GM23248 (cell line): ENCODE measurements around the gene PHF12. TPM values are rescaled to one million over a fixed set of nuclear protein-coding genes. Genes with fewer than 3 reads are reported as not detected.
A peak's percentile ranks its signal among the peaks of the same experiment; 100 is the strongest.

ENCODE experiments used
- DNase-seq: peaks from one replicate; pipeline ENCODE4 v3.0.0-alpha.2; 2015
- H2AFZ ChIP-seq: fragments of 200-600 bp; sonication (generic); 2 replicates; pipeline ENCODE4 v1.6.1; 2016; ENCODE audit warnings: antibody characterized with exemption
- H3F3A ChIP-seq: fragments of 200-600 bp; sonication (generic); 2 replicates; pipeline ENCODE4 v1.6.1; 2016; ENCODE audit warnings: mild to moderate bottlenecking, antibody characterized with exemption, mixed run types; ENCODE audit not compliant: insufficient read depth
- H3K27ac ChIP-seq: fragments of 200-600 bp; sonication (generic); 2 replicates; pipeline ENCODE4 v1.5.1; 2016; ENCODE audit warnings: mild to moderate bottlenecking
- H3K27me3 ChIP-seq: fragments of 200-600 bp; sonication (generic); replicated peaks from 2 replicates; pipeline ENCODE4 v1.6.1; 2016; ENCODE audit warnings: mild to moderate bottlenecking; ENCODE audit not compliant: insufficient read depth
- H3K36me3 ChIP-seq: fragments of 200-600 bp; sonication (generic); 2 replicates; pipeline ENCODE4 v1.6.1; 2016; ENCODE audit warnings: low read depth, mild to moderate bottlenecking
- H3K4me1 ChIP-seq: fragments of 200-600 bp; sonication (generic); 2 replicates; pipeline ENCODE4 v1.6.1; 2016; ENCODE audit warnings: mild to moderate bottlenecking; ENCODE audit not compliant: insufficient read depth
- H3K4me2 ChIP-seq: fragments of 200-600 bp; sonication (generic); one replicate; pipeline ENCODE4 v1.6.1; 2016; ENCODE audit warnings: mild to moderate bottlenecking; ENCODE audit not compliant: unreplicated experiment
- H3K4me3 ChIP-seq: fragments of 200-600 bp; sonication (generic); 2 replicates; pipeline ENCODE4 v1.5.1; 2016; ENCODE audit warnings: mild to moderate bottlenecking
- H3K79me2 ChIP-seq: fragments of 200-600 bp; sonication (generic); 2 replicates; pipeline ENCODE4 v1.6.1; 2016; ENCODE audit warnings: mild to moderate bottlenecking; ENCODE audit not compliant: insufficient read depth
- H3K9ac ChIP-seq: fragments of 200-600 bp; sonication (generic); 2 replicates; pipeline ENCODE4 v1.6.1; 2016; ENCODE audit warnings: mild to moderate bottlenecking
- H3K9me2 ChIP-seq: fragments of 200-600 bp; sonication (generic); 2 replicates; pipeline ENCODE4 v1.6.1; 2016; ENCODE audit warnings: mixed run types, mild to moderate bottlenecking, moderate library complexity; ENCODE audit not compliant: insufficient read depth
- H3K9me3 ChIP-seq: fragments of 200-600 bp; sonication (generic); one replicate; pipeline ENCODE4 v1.6.1; 2017; ENCODE audit warnings: low read depth
- H4K20me1 ChIP-seq: fragments of 200-600 bp; sonication (generic); 2 replicates; pipeline ENCODE4 v1.6.0; 2016; ENCODE audit not compliant: insufficient read depth
- EZH2 ChIP-seq: fragments of 200-600 bp; sonication (generic); IDR thresholded peaks from 2 replicates; pipeline ENCODE4 v1.6.1; 2018; ENCODE audit warnings: antibody characterized with exemption, mild to moderate bottlenecking; ENCODE audit not compliant: insufficient read depth, poor library complexity, severe bottlenecking
- EZH2phosphoT487 ChIP-seq: fragments of 200-600 bp; sonication (generic); IDR thresholded peaks from 2 replicates; pipeline ENCODE4 v1.6.1; 2018; ENCODE audit warnings: antibody characterized with exemption, moderate library complexity, mild to moderate bottlenecking, low read depth; ENCODE audit not compliant: insufficient read depth
- WGBS, 2 experiments: methylation state at CpG; one replicate each; pipeline ENCODE4 v1.1.6; 2015 to 2017; ENCODE audit warnings: low lambda C conversion rate in 2 of 2, low coverage in 1 of 2; ENCODE audit errors: missing lambda C conversion rate in 2 of 2; 5-methylcytosine and 5-hydroxymethylcytosine counted together
- in situ Hi-C: fragments of 300-500 bp; cut with MboI; formaldehyde crosslinking; loops from 2 replicates; pipeline ENCODE4 v1.15.0; 2020
- microRNA counts: library from miRNA; unstranded; fragments of <30 nt; microRNA quantifications from one replicate; lab custom pipeline; 2016
- microRNA-seq: library from miRNA; unstranded; fragments of <30 nt; microRNA quantifications from one replicate; pipeline ENCODE4, GENCODE V29; 2016; ENCODE audit warnings: borderline number of aligned reads
- polyA plus RNA-seq: library from polyadenylated mRNA; unstranded; fragments of >200 nt; fragmentation: Nextera tagmentation; extraction: Ambion mirVana; gene quantifications from 2 replicates; pipeline ENCODE4 v1.2.1, GENCODE V29; 2016
- total RNA-seq: library from RNA; depleted of rRNA; stranded (reverse); fragments of >200 nt; shearing (Covaris generic); gene quantifications from 2 replicates; pipeline ENCODE4 v1.2.3, GENCODE V29; 2014; rRNA removed

The PHF12 gene
- total and polyA plus RNA-seq, 2 experiments from 2014 or later, result 6.1 to 27.7 TPM

GRCh38 chr17:28856028-28856574 is 95.2 kb downstream of the PHF12 start:
- no peak for TF ChIP-seq EZH2
- no peak for TF ChIP-seq EZH2phosphoT487
- Histone ChIP-seq H3F3A (no peaks in the 10 kb centered on the region), H3K27ac (no peak overlapping the region), H3K9me3 (no peaks in the 10 kb centered on the region), H3K79me2 (peaks cover 16% of the 10 kb centered on the region), H4K20me1 (no peaks in the 10 kb centered on the region), H3K4me3 (peak overlapping the region; percentile 99), H3K9ac (peak overlapping the region; percentile 95), H3K4me2 (peak overlapping the region; percentile 88), H3K27me3 (no peaks in the 10 kb centered on the region), H3K9me2 (no peaks in the 10 kb centered on the region), H3K36me3 (peaks cover 10% of the 10 kb centered on the region; the same call in 1 of the 2 replicates), H2AFZ (no peak overlapping the region), H3K4me1 (peaks cover 8% of the 10 kb centered on the region)
- 83 to 89% methylated on average over 5 of the region's 5 CpGs for WGBS, 2 experiments
- in situ Hi-C loops, result no loop called here
- DNase-seq, result no peak

- Histone ChIP-seq H3K27ac (peak overlapping the region; percentile 51), H3K79me2 (peaks cover 16% of the 10 kb centered on the region), H3K36me3 (peaks cover 10% of the 10 kb centered on the region; the same call in 1 of the 2 replicates), H2AFZ (peak overlapping the region; percentile 99), H4K20me1 (no peaks in the 10 kb centered on the region), H3K9ac (peak overlapping the region; percentile 95), H3K4me1 (peaks cover 8% of the 10 kb centered on the region), H3K9me2 (no peaks in the 10 kb centered on the region), H3K27me3 (no peaks in the 10 kb centered on the region), H3K4me3 (peak overlapping the region; percentile 99), H3F3A (no peaks in the 10 kb centered on the region), H3K9me3 (no peaks in the 10 kb centered on the region), H3K4me2 (peak overlapping the region; percentile 88)
- DNase-seq, result no peak
- TF ChIP-seq EZH2 (no peak), EZH2phosphoT487 (no peak)
- in situ Hi-C loops, result no loop called here
- 3% methylated on average over 5 of the region's 5 CpGs for WGBS, 2 experiments
These were observed 96.0 kb downstream of the PHF12 start for GRCh38 chr17:28855336-28855679.

MicroRNAs within 50 kb of the gene (microRNA counts, 767-probe panel; counts per million panel counts)
- microRNA hsa-miR-144-3p (lab: Ali Mortazavi, UCI) (6,424 counts per million, percentile 93 among the panel's probes with 10 or more counts), microRNA hsa-miR-451a (lab: Ali Mortazavi, UCI) (447 counts per million, percentile 86 among the panel's probes with 10 or more counts)

Small RNA genes lying within 50 kb of the gene (microRNA-seq; reads per million reads assigned to microRNA genes)
- gene MIR451B, result not detected

Other genes with a start within 250 kb of the PHF12 start
- 0.65 TPM in 1 of 2 replicates, not detected in the other for gene PROCA1, start 239.6 kb downstream of the PHF12 start, total RNA-seq
- gene PROCA1, start 239.6 kb downstream of the PHF12 start, polyA plus RNA-seq, result 0.41 and 0.44 TPM in 2 replicates
- 307 and 476 TPM in 2 replicates for gene RAB34, start 233.7 kb downstream of the PHF12 start, total RNA-seq
- gene RAB34, start 233.7 kb downstream of the PHF12 start, polyA plus RNA-seq, result 277 and 293 TPM in 2 replicates
- 362 and 383 TPM in 2 replicates for gene RPL23A, start 231.5 kb downstream of the PHF12 start, total RNA-seq
- 1,040 and 1,075 TPM in 2 replicates for gene RPL23A, start 231.5 kb downstream of the PHF12 start, polyA plus RNA-seq
- 4.8 and 16.3 TPM in 2 replicates for gene TLCD1, start 225.3 kb downstream of the PHF12 start, total RNA-seq
- gene TLCD1, start 225.3 kb downstream of the PHF12 start, polyA plus RNA-seq, result 13.8 and 14.2 TPM in 2 replicates
- gene NEK8, start 222.7 kb downstream of the PHF12 start, total RNA-seq, result 2.9 and 13.5 TPM in 2 replicates
- 2.7 and 2.8 TPM in 2 replicates for gene NEK8, start 222.7 kb downstream of the PHF12 start, polyA plus RNA-seq
- 30.3 and 55.4 TPM in 2 replicates for gene TRAF4, start 207.5 kb downstream of the PHF12 start, total RNA-seq
- gene TRAF4, start 207.5 kb downstream of the PHF12 start, polyA plus RNA-seq, result 23.4 and 23.5 TPM in 2 replicates
- 7.6 and 12.9 TPM in 2 replicates for gene FAM222B, start 108.7 kb downstream of the PHF12 start, total RNA-seq
- 11.1 and 11.4 TPM in 2 replicates for gene FAM222B, start 108.7 kb downstream of the PHF12 start, polyA plus RNA-seq
- gene ERAL1, start 96.5 kb downstream of the PHF12 start, total RNA-seq, result 34.8 and 40.2 TPM in 2 replicates
- 58.1 and 60.0 TPM in 2 replicates for gene ERAL1, start 96.5 kb downstream of the PHF12 start, polyA plus RNA-seq
- gene FLOT2, start 53.8 kb downstream of the PHF12 start, total RNA-seq, result 28.6 and 33.2 TPM in 2 replicates
- 55.0 TPM in 2 replicates for gene FLOT2, start 53.8 kb downstream of the PHF12 start, polyA plus RNA-seq
- gene DHRS13, start 48.4 kb downstream of the PHF12 start, total RNA-seq, result 4.7 and 5.2 TPM in 2 replicates
- gene DHRS13, start 48.4 kb downstream of the PHF12 start, polyA plus RNA-seq, result 2.6 and 3.2 TPM in 2 replicates
- gene SEZ6, start 54.5 kb upstream of the PHF12 start, total RNA-seq, result not detected in 2 replicates
- gene SEZ6, start 54.5 kb upstream of the PHF12 start, polyA plus RNA-seq, result not detected in 2 replicates
- not detected in 2 replicates for gene PIPOX, start 91.6 kb upstream of the PHF12 start, total RNA-seq
- not detected in 2 replicates for gene PIPOX, start 91.6 kb upstream of the PHF12 start, polyA plus RNA-seq
- 30.5 and 33.9 TPM in 2 replicates for gene MYO18A, start 228.9 kb upstream of the PHF12 start, total RNA-seq
- gene MYO18A, start 228.9 kb upstream of the PHF12 start, polyA plus RNA-seq, result 12.6 and 16.0 TPM in 2 replicates